HepG2 (cell line): ENCODE data around the gene CD248. TPM values are rescaled to one million over a fixed set of nuclear protein-coding genes. Genes with fewer than 3 reads are reported as not detected.
A peak's percentile ranks its signal among the peaks of the same experiment; 100 is the strongest.

ENCODE experiments used
- BORCS8-MEF2B ChIP-seq: sonication (generic); formaldehyde crosslinking; IDR thresholded peaks from 2 replicates; pipeline ENCODE4 v1.8.0; 2022; ENCODE audit warnings: mild to moderate bottlenecking, missing genetic modification reagents
- DNMT3B ChIP-seq: conservative IDR thresholded peaks from 2 replicates; pipeline ENCODE4 v1.6.1; 2016; ENCODE audit warnings: missing biosample characterization, control low read depth
- HCFC1 ChIP-seq: fragments of 150-350 bp; IDR thresholded peaks from 2 replicates; pipeline ENCODE4 v1.6.1; 2014; ENCODE audit warnings: low read depth, low read length
- JDP2 ChIP-seq: sonication (generic); formaldehyde crosslinking; IDR thresholded peaks from 2 replicates; pipeline ENCODE4 v1.8.1; 2022; ENCODE audit warnings: missing genetic modification reagents, borderline replicate concordance
- MAF1 ChIP-seq: sonication (generic); formaldehyde crosslinking; IDR thresholded peaks from 2 replicates; pipeline ENCODE4 v1.5.0; 2020; ENCODE audit warnings: missing genetic modification reagents, borderline replicate concordance
- NFE2 ChIP-seq: sonication (generic); formaldehyde crosslinking; IDR thresholded peaks from 2 replicates; pipeline ENCODE4 v1.4.0; 2020; ENCODE audit warnings: missing genetic modification reagents
- SRSF1 ChIP-seq: fragments of 200-400 bp; formaldehyde crosslinking; optimal IDR thresholded peaks from 2 replicates; pipeline ENCODE3; 2017; ENCODE audit warnings: mild to moderate bottlenecking, low read depth, low read length, moderate library complexity
- ZNF33B ChIP-seq: sonication (generic); formaldehyde crosslinking; IDR thresholded peaks from 2 replicates; pipeline ENCODE4 v1.5.1; 2020; ENCODE audit warnings: mild to moderate bottlenecking, missing genetic modification reagents
- ZNF562 ChIP-seq: sonication (generic); formaldehyde crosslinking; IDR thresholded peaks from 2 replicates; pipeline ENCODE4 v1.8.0; 2022; ENCODE audit warnings: missing genetic modification reagents, borderline replicate concordance
- ZNF674 ChIP-seq: sonication (generic); formaldehyde crosslinking; IDR thresholded peaks from 2 replicates; pipeline ENCODE4 v1.5.0; 2020; ENCODE audit warnings: low read depth, mild to moderate bottlenecking, missing genetic modification reagents
- polyA plus RNA-seq, 8 experiments: library from polyadenylated mRNA; depleted of rRNA in 3 of 8; stranded (reverse) in 7 of 8; unstranded in 1 of 8; fragments of >200 nt; fragmentation: Illumina TruSeq in 4 of 8; extraction: Trizol in 4 of 8; gene quantifications; 2 replicates each; pipeline versions ENCODE4 v1.2.1 to v1.2.3, GENCODE V29; 2011 to 2016; ENCODE audit warnings: low read depth in 4 of 8, missing spikeins in 1 of 8, mixed read lengths in 1 of 8; ENCODE audit not compliant: insufficient read depth in 1 of 8
- total RNA-seq, 5 experiments: library from RNA; depleted of rRNA; stranded (reverse); fragments of >200 nt; fragmentation: Illumina TruSeq; extraction: Trizol; gene quantifications; 2 replicates each; pipeline ENCODE4 v1.2.3, GENCODE V29; 2016; ENCODE audit warnings: low read depth in 1 of 5
- TF ChIP-seq, protein P1 (sequence below): sonication (generic); formaldehyde crosslinking; IDR thresholded peaks from 2 replicates; pipeline ENCODE4; 2020; ENCODE audit warnings: missing genetic modification reagents, mild to moderate bottlenecking, borderline replicate concordance
- TF ChIP-seq, protein P2 (sequence below): sonication (generic); formaldehyde crosslinking; IDR thresholded peaks from 2 replicates; pipeline ENCODE4 v1.4.0; 2020; ENCODE audit warnings: low read depth, mild to moderate bottlenecking, missing genetic modification reagents
- TF ChIP-seq, protein P3 (sequence below), 2 experiments: fragments of 450-650 bp in 1 of 2; sonication (generic) in 1 of 2; formaldehyde crosslinking; IDR thresholded peaks; 2 replicates each; pipeline versions ENCODE4 v1.5.0 to v1.8.0; 2020 to 2022; ENCODE audit warnings: mild to moderate bottlenecking in 1 of 2, missing genetic modification reagents in 1 of 2
- TF ChIP-seq, protein P4 (sequence below): sonication (generic); formaldehyde crosslinking; IDR thresholded peaks from 2 replicates; pipeline ENCODE4 v1.4.0; 2020; ENCODE audit warnings: missing genetic modification reagents
- TF ChIP-seq, protein P5 (sequence below): sonication (generic); formaldehyde crosslinking; IDR thresholded peaks from 2 replicates; pipeline ENCODE4 v1.5.1; 2020; ENCODE audit warnings: mild to moderate bottlenecking, missing genetic modification reagents

The CD248 gene
- total and polyA plus RNA-seq, 2 of the 13 experiments (the other 11 are each of a cell fraction or from before 2014, with no cell fraction given): 0.25 to 0.35 TPM

DNA sequence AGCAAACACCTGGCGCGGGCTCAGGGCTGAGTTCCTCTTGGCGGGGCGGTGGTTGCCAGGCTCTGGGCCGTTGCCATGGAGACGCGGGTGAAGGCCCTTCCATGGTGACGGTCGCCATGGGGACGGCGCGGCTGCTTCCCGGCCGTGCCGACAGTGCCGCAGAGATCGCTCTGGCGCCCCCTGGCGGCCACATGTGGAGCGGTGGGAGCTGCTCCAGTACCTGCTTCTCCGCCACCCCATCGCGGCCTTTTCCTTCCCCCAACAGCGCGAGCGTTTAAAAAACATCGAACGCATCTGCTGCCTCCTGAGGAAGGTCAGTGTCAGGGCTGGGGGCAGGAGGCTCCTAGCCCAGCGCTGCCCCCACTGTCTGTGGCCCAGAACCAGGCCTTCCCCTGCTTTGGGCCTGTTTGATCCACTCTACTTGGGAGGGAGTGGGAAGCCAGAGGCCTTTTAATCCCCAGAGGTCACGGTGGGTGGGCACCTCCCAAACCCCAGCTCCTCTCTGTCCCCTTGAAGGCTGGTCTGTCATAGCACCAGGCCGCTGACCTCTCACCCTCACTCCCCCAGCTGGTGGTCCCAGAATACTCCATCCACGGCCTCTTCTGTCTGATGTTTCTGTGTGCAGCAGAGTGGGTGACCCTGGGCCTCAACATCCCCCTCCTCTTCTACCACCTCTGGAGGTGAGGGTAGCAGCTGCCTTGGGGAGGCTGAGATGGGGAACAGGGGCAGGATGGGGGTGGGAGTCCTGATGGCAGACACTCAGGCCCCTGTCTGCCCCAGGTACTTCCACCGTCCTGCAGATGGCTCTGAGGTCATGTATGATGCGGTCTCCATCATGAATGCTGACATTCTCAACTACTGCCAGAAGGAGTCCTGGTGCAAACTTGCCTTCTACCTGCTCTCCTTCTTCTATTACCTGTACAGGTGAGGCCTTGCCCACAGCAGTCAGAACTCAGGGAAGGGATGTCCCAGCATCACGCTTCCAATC is 34.1 kb downstream of the CD248 start (continued):
- TF ChIP-seq, protein P1, sequence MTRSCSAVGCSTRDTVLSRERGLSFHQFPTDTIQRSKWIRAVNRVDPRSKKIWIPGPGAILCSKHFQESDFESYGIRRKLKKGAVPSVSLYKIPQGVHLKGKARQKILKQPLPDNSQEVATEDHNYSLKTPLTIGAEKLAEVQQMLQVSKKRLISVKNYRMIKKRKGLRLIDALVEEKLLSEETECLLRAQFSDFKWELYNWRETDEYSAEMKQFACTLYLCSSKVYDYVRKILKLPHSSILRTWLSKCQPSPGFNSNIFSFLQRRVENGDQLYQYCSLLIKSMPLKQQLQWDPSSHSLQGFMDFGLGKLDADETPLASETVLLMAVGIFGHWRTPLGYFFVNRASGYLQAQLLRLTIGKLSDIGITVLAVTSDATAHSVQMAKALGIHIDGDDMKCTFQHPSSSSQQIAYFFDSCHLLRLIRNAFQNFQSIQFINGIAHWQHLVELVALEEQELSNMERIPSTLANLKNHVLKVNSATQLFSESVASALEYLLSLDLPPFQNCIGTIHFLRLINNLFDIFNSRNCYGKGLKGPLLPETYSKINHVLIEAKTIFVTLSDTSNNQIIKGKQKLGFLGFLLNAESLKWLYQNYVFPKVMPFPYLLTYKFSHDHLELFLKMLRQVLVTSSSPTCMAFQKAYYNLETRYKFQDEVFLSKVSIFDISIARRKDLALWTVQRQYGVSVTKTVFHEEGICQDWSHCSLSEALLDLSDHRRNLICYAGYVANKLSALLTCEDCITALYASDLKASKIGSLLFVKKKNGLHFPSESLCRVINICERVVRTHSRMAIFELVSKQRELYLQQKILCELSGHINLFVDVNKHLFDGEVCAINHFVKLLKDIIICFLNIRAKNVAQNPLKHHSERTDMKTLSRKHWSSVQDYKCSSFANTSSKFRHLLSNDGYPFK (CRISPR knock-in tag): 0 out of 2 replicates have a peak, but pooled peaks have one; percentile 55
- TF ChIP-seq NFE2 (no peak), ZNF562 (CRISPR knock-in tag) (no peak), JDP2 (CRISPR knock-in tag) (no peak), SRSF1 (no peak), ZNF674 (no peak), MAF1 (no peak), HCFC1 (peak; percentile 51), ZNF33B (CRISPR knock-in tag) (no peak), DNMT3B (CRISPR knock-in tag) (no peak), BORCS8-MEF2B (peak; percentile 66)
- TF ChIP-seq, protein P2, sequence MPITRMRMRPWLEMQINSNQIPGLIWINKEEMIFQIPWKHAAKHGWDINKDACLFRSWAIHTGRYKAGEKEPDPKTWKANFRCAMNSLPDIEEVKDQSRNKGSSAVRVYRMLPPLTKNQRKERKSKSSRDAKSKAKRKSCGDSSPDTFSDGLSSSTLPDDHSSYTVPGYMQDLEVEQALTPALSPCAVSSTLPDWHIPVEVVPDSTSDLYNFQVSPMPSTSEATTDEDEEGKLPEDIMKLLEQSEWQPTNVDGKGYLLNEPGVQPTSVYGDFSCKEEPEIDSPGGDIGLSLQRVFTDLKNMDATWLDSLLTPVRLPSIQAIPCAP (CRISPR knock-in tag): no peak
- TF ChIP-seq, protein P3, sequence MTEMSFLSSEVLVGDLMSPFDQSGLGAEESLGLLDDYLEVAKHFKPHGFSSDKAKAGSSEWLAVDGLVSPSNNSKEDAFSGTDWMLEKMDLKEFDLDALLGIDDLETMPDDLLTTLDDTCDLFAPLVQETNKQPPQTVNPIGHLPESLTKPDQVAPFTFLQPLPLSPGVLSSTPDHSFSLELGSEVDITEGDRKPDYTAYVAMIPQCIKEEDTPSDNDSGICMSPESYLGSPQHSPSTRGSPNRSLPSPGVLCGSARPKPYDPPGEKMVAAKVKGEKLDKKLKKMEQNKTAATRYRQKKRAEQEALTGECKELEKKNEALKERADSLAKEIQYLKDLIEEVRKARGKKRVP (CRISPR knock-in tag; IDR thresholded peaks at IDR 0.05): no peak
- TF ChIP-seq, protein P4, sequence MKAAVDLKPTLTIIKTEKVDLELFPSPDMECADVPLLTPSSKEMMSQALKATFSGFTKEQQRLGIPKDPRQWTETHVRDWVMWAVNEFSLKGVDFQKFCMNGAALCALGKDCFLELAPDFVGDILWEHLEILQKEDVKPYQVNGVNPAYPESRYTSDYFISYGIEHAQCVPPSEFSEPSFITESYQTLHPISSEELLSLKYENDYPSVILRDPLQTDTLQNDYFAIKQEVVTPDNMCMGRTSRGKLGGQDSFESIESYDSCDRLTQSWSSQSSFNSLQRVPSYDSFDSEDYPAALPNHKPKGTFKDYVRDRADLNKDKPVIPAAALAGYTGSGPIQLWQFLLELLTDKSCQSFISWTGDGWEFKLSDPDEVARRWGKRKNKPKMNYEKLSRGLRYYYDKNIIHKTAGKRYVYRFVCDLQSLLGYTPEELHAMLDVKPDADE (CRISPR knock-in tag): no peak
- TF ChIP-seq, protein P5, sequence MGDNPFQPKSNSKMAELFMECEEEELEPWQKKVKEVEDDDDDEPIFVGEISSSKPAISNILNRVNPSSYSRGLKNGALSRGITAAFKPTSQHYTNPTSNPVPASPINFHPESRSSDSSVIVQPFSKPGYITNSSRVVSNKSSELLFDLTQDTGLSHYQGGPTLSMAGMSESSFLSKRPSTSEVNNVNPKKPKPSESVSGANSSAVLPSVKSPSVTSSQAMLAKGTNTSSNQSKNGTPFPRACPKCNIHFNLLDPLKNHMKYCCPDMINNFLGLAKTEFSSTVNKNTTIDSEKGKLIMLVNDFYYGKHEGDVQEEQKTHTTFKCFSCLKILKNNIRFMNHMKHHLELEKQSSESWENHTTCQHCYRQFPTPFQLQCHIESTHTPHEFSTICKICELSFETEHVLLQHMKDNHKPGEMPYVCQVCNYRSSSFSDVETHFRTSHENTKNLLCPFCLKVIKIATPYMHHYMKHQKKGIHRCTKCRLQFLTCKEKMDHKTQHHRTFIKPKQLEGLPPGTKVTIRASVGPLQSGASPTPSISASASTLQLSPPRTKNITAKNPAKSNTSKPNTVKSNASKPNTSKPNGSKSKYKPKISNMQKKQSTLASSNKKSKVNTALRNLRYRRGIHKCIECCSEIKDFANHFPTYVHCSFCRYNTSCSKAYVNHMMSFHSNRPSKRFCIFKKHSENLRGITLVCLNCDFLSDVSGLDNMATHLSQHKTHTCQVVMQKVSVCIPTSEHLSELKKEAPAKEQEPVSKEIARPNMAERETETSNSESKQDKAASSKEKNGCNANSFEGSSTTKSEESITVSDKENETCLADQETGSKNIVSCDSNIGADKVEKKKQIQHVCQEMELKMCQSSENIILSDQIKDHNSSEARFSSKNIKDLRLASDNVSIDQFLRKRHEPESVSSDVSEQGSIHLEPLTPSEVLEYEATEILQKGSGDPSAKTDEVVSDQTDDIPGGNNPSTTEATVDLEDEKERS (CRISPR knock-in tag): 0 out of 2 replicates have a peak, but pooled peaks have one; percentile 21
